OCI-LY3 (cell line): ENCODE measurements around the gene MEX3D.

Experiments
- H2AFZ ChIP-seq: fragments of 200-600, 300-600 bp; shearing (Covaris generic); 2 replicates; pipeline ENCODE4 v1.6.0; 2014; ENCODE audit warnings: antibody characterized with exemption, low read depth, low read length
- H3K27ac ChIP-seq: fragments of 200-600, 300-600 bp; sonication (generic); 2 replicates; pipeline ENCODE4 v1.5.1; 2014; ENCODE audit warnings: mild to moderate bottlenecking, low read length, moderate library complexity, mixed read lengths
- H3K27me3 ChIP-seq: fragments of 200-600, 300-600 bp; sonication (generic); 2 replicates; pipeline ENCODE4 v1.6.1; 2014; ENCODE audit warnings: low read depth, low read length, mixed read lengths
- H3K36me3 ChIP-seq: fragments of 200-600, 300-600 bp; sonication (generic); replicated peaks from 2 replicates; pipeline ENCODE3; 2014; ENCODE audit warnings: low read depth, low read length, mixed read lengths
- H3K4me1 ChIP-seq: fragments of 300-600, 200-600 bp; sonication (generic); 2 replicates; pipeline ENCODE4 v1.6.1; 2014; ENCODE audit warnings: low read length, mixed read lengths
- H3K4me2 ChIP-seq: fragments of 200-600, 300-600 bp; sonication (generic); 2 replicates; pipeline ENCODE4 v1.6.1; 2014; ENCODE audit warnings: low read length, mixed read lengths
- H3K4me3 ChIP-seq: fragments of 300-600, 200-600 bp; sonication (generic); 2 replicates; pipeline ENCODE4 v1.5.1; 2014; ENCODE audit warnings: antibody characterized with exemption, mild to moderate bottlenecking, low read length, moderate library complexity
- H3K79me2 ChIP-seq: fragments of 300-600, 200-600 bp; shearing (Covaris generic); 2 replicates; pipeline ENCODE4 v1.6.1; 2014; ENCODE audit warnings: mild to moderate bottlenecking, low read length, mixed read lengths
- H3K9ac ChIP-seq: fragments of 300-600, 200-600 bp; shearing (Covaris generic); 2 replicates; pipeline ENCODE4 v1.6.0; 2014; ENCODE audit warnings: mild to moderate bottlenecking, low read length, moderate library complexity
- H3K9me3 ChIP-seq: fragments of 200-600, 300-600 bp; shearing (Covaris generic); 2 replicates; pipeline ENCODE4 v1.6.1; 2014; ENCODE audit warnings: low read length, mixed read lengths; ENCODE audit not compliant: insufficient read depth
- H4K20me1 ChIP-seq: fragments of 200-600, 300-600 bp; sonication (generic); 2 replicates; pipeline ENCODE4 v1.6.1; 2016; ENCODE audit warnings: low read length, mixed read lengths; ENCODE audit not compliant: insufficient read depth
- CTCF ChIP-seq: fragments of 200-600, 300-600 bp; sonication (generic); IDR thresholded peaks from 2 replicates; pipeline ENCODE4 v1.5.1; 2014; ENCODE audit warnings: antibody characterized with exemption, low read length, low read depth
- EZH2phosphoT487 ChIP-seq: fragments of 200-600 bp; shearing (Covaris generic); IDR thresholded peaks from 2 replicates; pipeline ENCODE4 v1.6.1; 2018; ENCODE audit warnings: antibody characterized with exemption, mixed run types, low read depth

The MEX3D gene

GRCh38 chr19:1514986-1515721 is 53.0 kb downstream of the MEX3D start:
- Histone ChIP-seq H3K36me3 (no peaks in the 10 kb centered on the region), H4K20me1 (no peaks in the 10 kb centered on the region), H3K9me3 (no peaks in the 10 kb centered on the region), H3K4me1 (no peaks in the 10 kb centered on the region), H3K79me2 (no peaks in the 10 kb centered on the region), H3K9ac (no peak overlapping the region), H3K27ac (no peak overlapping the region), H2AFZ (no peak overlapping the region), H3K4me3 (no peak overlapping the region), H3K4me2 (no peak overlapping the region), H3K27me3 (no peaks in the 10 kb centered on the region)
- TF ChIP-seq EZH2phosphoT487 (no peak), CTCF (no peak)

GRCh38 chr19:1514295-1514661 is 53.8 kb downstream of the MEX3D start:
- Histone ChIP-seq H4K20me1 (no peaks in the 10 kb centered on the region), H3K9ac (no peak overlapping the region), H3K27ac (no peak overlapping the region), H3K4me3 (no peak overlapping the region), H3K27me3 (no peaks in the 10 kb centered on the region), H3K9me3 (no peaks in the 10 kb centered on the region), H3K4me1 (no peaks in the 10 kb centered on the region), H3K36me3 (no peaks in the 10 kb centered on the region), H3K79me2 (no peaks in the 10 kb centered on the region), H3K4me2 (no peak overlapping the region), H2AFZ (no peak overlapping the region)
- no peak for TF ChIP-seq CTCF
- no peak for TF ChIP-seq EZH2phosphoT487

DNA sequence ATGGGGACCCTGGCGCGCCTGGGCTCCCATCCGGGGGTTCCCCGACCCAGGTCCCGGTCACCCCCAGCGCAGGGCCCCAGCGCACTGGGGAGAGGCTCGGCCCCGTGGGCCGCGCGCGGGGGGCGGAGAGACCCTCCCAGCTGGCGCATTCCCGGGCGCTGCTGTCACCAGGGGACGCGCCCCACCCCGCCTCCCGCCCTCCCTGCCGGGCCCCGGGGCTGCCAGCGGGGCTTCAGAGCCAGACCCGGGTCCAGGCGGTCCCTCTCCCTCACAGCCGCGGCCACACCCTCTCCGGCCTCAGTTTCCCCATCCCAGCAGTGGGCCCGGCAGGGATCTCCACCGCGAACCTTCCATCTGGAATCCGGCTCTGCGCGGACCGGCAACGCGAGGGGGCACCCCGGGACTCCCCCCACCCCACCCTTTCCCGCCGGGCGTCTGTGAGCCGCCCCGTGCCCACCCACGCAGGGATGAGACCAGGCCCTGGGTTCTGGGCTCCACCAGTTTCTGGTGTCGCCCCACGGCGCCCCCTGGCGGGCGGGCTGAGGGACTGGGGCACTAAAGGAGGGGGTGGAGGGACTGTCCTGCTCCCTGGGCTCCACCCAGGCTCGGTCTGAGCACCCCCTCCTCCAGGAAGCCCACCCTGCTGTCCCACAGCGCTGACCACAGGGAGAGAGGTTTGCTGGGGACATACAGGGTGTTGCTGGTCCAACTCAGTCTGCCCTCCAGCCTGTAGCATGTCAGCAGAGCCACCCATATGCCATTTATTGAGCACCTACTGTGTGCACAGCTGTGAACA is 54.4 kb downstream of the MEX3D start:
- peak overlapping the region; percentile 74 for H3K4me3 ChIP-seq
- H3K36me3 ChIP-seq = no peaks in the 10 kb centered on the region
- no peak overlapping the region for H2AFZ ChIP-seq
- H3K9me3 ChIP-seq = no peaks in the 10 kb centered on the region
- no peaks in the 10 kb centered on the region for H4K20me1 ChIP-seq
- H3K4me1 ChIP-seq = no peaks in the 10 kb centered on the region
- TF ChIP-seq CTCF (peak; percentile 56), EZH2phosphoT487 (no peak)
- H3K79me2 ChIP-seq = no peaks in the 10 kb centered on the region
- H3K27ac ChIP-seq = no peak overlapping the region
- H3K9ac ChIP-seq = 0 out of 2 replicates have a peak overlapping the region, but pooled peaks have one; percentile 23
- H3K4me2 ChIP-seq = peak overlapping the region; percentile 47
- H3K27me3 ChIP-seq = no peaks in the 10 kb centered on the region

DNA sequence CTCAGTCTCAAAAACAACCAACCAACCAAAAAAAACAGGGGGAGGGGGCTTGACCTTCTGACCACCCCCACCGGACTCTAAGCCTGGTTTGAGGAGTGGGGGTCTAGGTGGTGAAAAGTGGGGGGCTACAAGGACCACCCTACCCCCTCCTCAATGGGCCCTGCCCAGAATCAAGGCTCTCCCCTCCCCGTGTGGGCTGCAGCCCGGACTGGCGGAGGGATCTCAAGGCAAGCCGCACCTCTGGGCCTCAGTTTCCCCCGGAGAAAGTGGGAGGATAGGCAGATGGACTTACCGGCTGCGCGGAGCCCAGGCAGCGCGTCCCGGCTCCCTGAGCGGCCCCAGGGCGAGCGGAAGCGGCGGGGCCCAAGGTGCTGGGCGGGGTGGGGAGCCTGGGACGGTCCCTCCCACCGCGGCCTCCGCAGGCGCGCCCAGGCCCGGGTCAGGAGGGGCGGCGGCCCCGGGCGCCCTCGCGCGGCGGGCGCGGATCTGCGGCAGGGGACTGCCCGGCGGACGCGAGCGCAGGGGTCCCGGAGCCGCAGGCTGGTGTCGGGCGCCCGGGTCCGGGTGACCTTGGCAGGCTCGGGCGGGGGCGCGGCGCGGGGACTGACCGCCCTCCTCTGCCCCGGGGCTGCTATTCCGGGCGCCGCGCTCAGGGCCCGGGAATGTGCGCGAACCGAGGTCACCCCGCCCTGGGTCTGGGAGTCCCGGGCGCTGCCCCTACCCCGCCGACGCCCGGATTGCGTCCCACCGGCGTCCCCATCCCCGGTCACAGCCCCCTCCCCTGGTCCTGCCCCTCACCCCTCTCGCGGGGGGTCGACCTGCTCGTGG is 55.2 kb downstream of the MEX3D start, which contains the start of gene ADAMTSL5:
Gene ADAMTSL5 (minus strand): TSS at position 349 of the 828 bp plus-strand sequence. CDS start 2,076 bp downstream, outside the sequence.
- Histone ChIP-seq H3K79me2 (no peaks in the 10 kb centered on the region), H3K4me1 (no peaks in the 10 kb centered on the region), H3K4me2 (peak within 1 kb of the TSS; percentile 47), H3K9me3 (no peaks in the 10 kb centered on the region), H4K20me1 (no peaks in the 10 kb centered on the region), H3K27me3 (no peaks in the 10 kb centered on the region), H3K27ac (no peak within 1 kb of the TSS), H3K4me3 (peak within 1 kb of the TSS; percentile 74), H2AFZ (no peak within 1 kb of the TSS), H3K9ac (peak within 1 kb of the TSS; percentile 23; the same call in 1 of the 2 replicates), H3K36me3 (no peaks in the 10 kb centered on the region)
- TF ChIP-seq EZH2phosphoT487 (no peak), CTCF (no peak)
